ENCODE data around the gene HLA-DRB5. TPM values are rescaled to one million over a fixed set of nuclear protein-coding genes. Genes with fewer than 3 reads are reported as not detected.

HLA-DRB5 gene
- total RNA-seq, 1 donor from 2014 or later = 4.7 TPM

- intact Hi-C loops (cut with DNase I) = no loop called here
- Histone ChIP-seq H3K4me3 (no peak overlapping the region), H3K9me3 (no peaks in the 10 kb centered on the region), H3K27me3 (no peaks in the 10 kb centered on the region), H3K4me1 (no peaks in the 10 kb centered on the region), H3K36me3 (no peaks in the 10 kb centered on the region), H3K27ac (no peak overlapping the region)
- TF ChIP-seq CTCF (IDR thresholded peaks at IDR 0.05) = no peak
- TF ChIP-seq POLR2A (IDR thresholded peaks at IDR 0.05) = no peak
- no peak for TF ChIP-seq POLR2AphosphoS5 (IDR thresholded peaks at IDR 0.05; ENCODE audit: insufficient read depth in 1 of 2, low read depth in 1 of 2)
- no peak for DNase-seq (ENCODE audit: extremely low spot score in 2 of 2)
Observed at GRCh38 chr6:32517654-32518445, 12.2 kb downstream of the HLA-DRB5 start.

- H3K36me3 ChIP-seq = no peaks in the 10 kb centered on the region
- no peak overlapping the region for H3K4me3 ChIP-seq
- no peaks in the 10 kb centered on the region for H3K27me3 ChIP-seq
- no peaks in the 10 kb centered on the region for H3K4me1 ChIP-seq
- intact Hi-C loops (cut with DNase I) = no loop called here
- TF ChIP-seq POLR2A (IDR thresholded peaks at IDR 0.05) (no peak), CTCF (IDR thresholded peaks at IDR 0.05) (no peak), POLR2AphosphoS5 (IDR thresholded peaks at IDR 0.05; ENCODE audit: insufficient read depth in 1 of 2, low read depth in 1 of 2) (no peak)
- DNase-seq (ENCODE audit: extremely low spot score in 2 of 2) = no peak
- H3K9me3 ChIP-seq = no peaks in the 10 kb centered on the region
- no peak overlapping the region for H3K27ac ChIP-seq
Observed at GRCh38 chr6:32501016-32501415, 29.1 kb downstream of the HLA-DRB5 start.

- Histone ChIP-seq H3K4me1 (no peaks in the 10 kb centered on the region), H3K36me3 (no peaks in the 10 kb centered on the region), H3K9me3 (no peaks in the 10 kb centered on the region), H3K27me3 (no peaks in the 10 kb centered on the region), H3K27ac (no peak overlapping the region), H3K4me3 (no peak overlapping the region)
- DNase-seq (ENCODE audit: extremely low spot score in 2 of 2) = no peak
- TF ChIP-seq CTCF (IDR thresholded peaks at IDR 0.05) (no peak), POLR2A (IDR thresholded peaks at IDR 0.05) (no peak), POLR2AphosphoS5 (IDR thresholded peaks at IDR 0.05; ENCODE audit: insufficient read depth in 1 of 2, low read depth in 1 of 2) (no peak)
- intact Hi-C loops (cut with DNase I) = no loop called here
Observed at GRCh38 chr6:32492351-32492750, 37.7 kb downstream of the HLA-DRB5 start.

GRCh38 chr6:32491700-32492099, 38.4 kb downstream of the HLA-DRB5 start:
- Histone ChIP-seq H3K36me3 (no peaks in the 10 kb centered on the region), H3K4me3 (no peak overlapping the region), H3K4me1 (no peaks in the 10 kb centered on the region), H3K27me3 (no peaks in the 10 kb centered on the region), H3K9me3 (no peaks in the 10 kb centered on the region), H3K27ac (no peak overlapping the region)
- intact Hi-C loops (cut with DNase I) = no loop called here
- no peak for TF ChIP-seq CTCF (IDR thresholded peaks at IDR 0.05)
- no peak for TF ChIP-seq POLR2A (IDR thresholded peaks at IDR 0.05)
- TF ChIP-seq POLR2AphosphoS5 (IDR thresholded peaks at IDR 0.05; ENCODE audit: insufficient read depth in 1 of 2, low read depth in 1 of 2) = no peak
- no peak for DNase-seq (ENCODE audit: extremely low spot score in 2 of 2)

GRCh38 chr6:32488083-32488482, 42.0 kb downstream of the HLA-DRB5 start:
- Histone ChIP-seq H3K9me3 (no peaks in the 10 kb centered on the region), H3K27ac (no peak overlapping the region), H3K4me1 (no peaks in the 10 kb centered on the region), H3K27me3 (no peaks in the 10 kb centered on the region), H3K4me3 (no peak overlapping the region), H3K36me3 (no peaks in the 10 kb centered on the region)
- no peak for DNase-seq (ENCODE audit: extremely low spot score in 2 of 2)
- TF ChIP-seq POLR2A (IDR thresholded peaks at IDR 0.05) = no peak
- TF ChIP-seq POLR2AphosphoS5 (IDR thresholded peaks at IDR 0.05; ENCODE audit: insufficient read depth in 1 of 2, low read depth in 1 of 2) = no peak
- TF ChIP-seq CTCF (IDR thresholded peaks at IDR 0.05) = no peak
- intact Hi-C loops (cut with DNase I) = no loop called here
